Measurements from ENCODE around the gene TTYH3.
"Not testable (repeated sequence)": the region's sequence is repeated elsewhere in the genome, so short reads cannot be mapped to it uniquely, and the experiment has no call there.

TTYH3 gene, protein sequence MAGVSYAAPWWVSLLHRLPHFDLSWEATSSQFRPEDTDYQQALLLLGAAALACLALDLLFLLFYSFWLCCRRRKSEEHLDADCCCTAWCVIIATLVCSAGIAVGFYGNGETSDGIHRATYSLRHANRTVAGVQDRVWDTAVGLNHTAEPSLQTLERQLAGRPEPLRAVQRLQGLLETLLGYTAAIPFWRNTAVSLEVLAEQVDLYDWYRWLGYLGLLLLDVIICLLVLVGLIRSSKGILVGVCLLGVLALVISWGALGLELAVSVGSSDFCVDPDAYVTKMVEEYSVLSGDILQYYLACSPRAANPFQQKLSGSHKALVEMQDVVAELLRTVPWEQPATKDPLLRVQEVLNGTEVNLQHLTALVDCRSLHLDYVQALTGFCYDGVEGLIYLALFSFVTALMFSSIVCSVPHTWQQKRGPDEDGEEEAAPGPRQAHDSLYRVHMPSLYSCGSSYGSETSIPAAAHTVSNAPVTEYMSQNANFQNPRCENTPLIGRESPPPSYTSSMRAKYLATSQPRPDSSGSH

GRCh38 chr7:2631946-2632732, at the start of gene TTYH3:
TSS of gene TTYH3 (plus strand) at chr7:2631986. CDS start at chr7:2632156, 170 bp downstream.
- no peak for DNase-seq (ENCODE audit: low spot score)

DNA sequence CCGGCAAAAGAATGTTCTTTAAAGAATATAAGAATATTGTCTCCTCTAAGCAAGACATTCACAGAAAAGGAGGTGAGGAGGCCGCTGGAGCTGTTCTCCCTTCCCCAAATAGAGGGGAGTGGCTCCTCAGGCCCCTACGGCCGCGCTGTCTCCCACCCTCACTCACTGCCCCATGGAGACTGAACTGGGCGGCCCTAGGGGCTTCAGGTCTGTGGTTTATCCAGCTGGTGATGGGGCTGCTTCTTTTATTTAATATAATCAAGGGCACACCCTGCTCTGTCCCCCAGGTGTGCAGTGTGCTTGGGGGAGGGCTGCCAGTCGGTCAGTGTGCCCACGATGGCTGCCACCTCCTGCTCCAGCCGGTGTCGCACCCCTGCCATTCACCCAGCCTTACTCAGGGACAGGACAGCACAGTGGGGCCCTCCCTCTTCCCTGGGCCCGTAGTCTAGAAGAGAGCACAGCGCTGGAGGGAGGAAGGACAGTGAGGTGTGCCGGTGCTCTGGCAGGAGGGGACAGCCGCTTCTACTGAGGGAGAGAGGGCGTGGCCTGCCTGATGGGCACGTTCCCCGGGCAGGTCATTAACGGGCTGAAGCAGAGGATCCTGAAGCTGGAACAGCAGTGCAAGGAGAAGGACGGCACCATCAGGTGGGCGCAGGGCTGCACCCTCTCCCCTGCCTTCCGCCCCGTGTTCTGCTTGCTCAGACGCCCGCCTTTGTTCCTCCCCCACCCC, 49.6 kb upstream of the TTYH3 start:
- no peak for DNase-seq (ENCODE audit: low spot score)

DNA sequence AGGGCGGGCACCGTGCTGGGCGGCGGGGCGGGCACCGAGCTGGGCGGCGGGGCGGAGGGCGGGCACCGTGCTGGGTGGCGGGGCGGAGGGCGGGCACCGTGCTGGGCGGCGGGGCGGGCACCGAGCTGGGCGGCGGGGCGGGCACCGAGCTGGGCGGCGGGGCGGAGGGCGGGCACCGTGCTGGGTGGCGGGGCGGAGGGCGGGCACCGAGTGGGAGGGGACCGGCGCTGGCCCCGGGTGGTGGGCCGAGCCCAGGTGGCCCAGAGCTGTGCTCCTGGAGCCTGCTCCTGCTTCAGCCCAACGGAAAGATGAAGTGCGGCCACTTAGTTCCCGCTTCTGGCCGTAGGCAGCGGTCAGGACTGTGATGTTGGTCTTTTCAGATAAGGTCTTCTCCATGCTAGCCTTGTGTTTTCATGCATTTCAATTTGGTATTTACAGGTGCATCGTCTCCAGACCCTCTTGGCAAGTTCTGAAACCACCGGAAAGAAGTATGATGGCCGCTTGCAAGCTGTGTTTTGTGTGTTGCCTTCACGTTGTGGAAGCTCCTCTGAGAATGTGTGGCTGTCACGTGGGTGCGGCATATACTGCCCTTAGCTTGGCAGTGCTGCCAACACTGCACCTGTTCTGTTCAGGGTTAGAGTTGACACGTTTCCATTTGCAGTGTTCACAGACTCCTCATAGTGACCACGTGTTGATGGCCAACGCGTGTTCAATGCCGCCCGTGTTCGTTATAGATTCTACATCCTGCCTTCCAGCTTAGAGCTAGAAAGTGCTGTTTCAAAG, 47.8 kb upstream of the TTYH3 start:
- DNase-seq (ENCODE audit: low spot score), result no peak

GRCh38 chr7:2585446-2585845, 46.3 kb upstream of the TTYH3 start:
- no peak for DNase-seq (ENCODE audit: low spot score)

- no peak for DNase-seq (ENCODE audit: low spot score)
These were observed 45.3 kb upstream of the TTYH3 start for GRCh38 chr7:2586326-2587020.

- no peak for DNase-seq (ENCODE audit: low spot score)
These were observed 44.7 kb upstream of the TTYH3 start for GRCh38 chr7:2587134-2587533.

DNA sequence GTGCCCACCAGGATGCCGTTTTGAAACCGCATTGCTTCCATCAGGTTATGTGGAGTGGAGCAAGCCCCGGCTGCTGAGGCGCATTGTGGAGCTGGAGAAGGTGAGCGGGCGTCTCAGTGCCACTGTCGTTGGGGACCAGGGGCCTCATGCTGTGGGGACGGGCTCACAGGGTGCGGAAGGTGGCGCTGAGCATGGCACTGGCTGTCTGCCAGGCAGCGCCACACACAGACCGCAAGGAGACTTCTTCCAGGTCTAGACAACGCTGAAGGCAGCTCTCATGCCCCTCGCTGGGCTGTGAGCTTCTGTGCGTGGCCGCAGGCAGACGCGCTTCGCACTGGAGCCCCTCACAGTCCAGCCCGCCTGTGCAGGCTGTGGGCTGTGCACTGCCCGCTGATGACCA, 44.0 kb upstream of the TTYH3 start:
- no peak for DNase-seq (ENCODE audit: low spot score)

- DNase-seq (ENCODE audit: low spot score), result no peak
These were observed 42.4 kb upstream of the TTYH3 start for GRCh38 chr7:2589341-2589740.

- DNase-seq (ENCODE audit: low spot score), result not testable (repeated sequence)
These were observed 41.8 kb upstream of the TTYH3 start for GRCh38 chr7:2589941-2590340.

DNA sequence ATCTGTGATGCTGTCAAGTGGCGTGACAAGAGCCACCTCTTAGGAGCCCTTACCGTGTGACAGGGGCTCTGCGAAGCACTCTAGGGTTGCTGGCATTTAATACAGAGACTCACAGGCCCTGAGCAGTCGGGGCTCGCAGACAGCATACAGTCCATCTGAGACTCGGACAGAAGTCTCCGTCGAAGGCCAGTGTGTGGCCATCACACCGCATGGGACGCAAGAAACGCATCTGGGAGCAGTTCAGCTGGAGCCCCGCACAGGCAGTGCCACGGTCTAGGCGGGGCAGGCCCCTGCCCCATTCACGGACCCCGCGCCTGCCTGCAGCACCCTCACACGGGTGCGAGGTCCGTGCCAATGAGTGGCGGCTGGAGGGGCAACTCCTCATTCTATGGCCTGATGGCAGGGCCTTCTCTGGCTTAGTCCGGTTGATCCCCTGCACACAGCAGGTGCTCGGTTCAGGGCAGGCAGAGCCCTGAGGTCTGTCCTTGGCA, 39.4 kb upstream of the TTYH3 start:
- DNase-seq (ENCODE audit: low spot score), result no peak

DNA sequence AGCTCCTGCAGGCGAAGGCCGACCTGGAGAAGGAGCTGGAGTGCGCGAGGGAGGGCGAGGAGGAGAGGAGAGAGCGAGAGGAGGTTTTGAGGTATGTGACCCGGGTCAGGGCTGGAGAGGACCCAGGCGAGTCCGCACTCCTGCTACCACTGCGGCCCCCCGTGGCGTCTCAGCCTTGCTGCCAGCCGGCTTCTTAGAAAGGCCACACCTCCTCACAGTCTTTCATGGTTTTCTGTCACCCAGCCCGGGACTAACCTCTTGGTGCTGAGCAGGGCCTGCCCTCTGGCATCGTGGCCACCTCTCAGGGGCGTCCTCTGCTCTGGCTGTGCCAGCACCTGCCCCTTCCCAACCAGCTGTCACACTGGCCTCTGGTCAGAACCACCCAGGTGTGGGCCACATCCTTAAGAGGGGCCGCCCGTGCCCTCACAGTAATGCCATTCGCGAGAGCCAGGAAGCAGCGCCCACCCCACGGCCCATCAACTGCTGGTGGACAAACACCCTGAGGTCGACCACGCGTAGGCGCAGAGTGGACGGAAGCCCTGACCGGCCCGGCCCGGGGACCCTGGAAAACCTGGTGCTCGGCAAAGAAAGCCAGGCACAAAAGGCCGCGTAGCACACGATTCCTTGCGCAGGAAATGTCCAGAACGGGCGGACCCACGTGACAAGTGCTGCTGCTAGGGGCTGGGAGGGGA, 38.6 kb upstream of the TTYH3 start:
- DNase-seq (ENCODE audit: low spot score), result no peak

DNA sequence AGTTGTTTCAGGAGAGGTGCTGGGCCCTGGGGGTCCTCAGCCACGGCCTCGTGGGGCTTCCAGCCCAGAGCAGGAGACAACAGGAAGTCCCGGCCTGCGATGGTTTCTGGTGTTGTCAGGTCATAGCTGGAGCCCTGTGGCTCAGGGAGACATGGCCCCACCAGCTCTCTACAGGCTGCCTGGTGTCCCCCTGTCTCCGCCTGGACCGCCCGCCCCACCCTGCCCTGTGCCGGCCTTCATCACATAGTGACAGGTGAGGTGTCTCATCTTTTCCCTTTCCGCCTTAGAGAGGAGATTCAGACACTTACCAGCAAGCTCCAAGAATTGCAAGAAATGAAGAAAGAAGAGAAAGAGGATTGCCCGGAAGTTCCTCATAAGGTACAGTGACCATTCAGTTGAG, 37.2 kb upstream of the TTYH3 start:
- no peak for DNase-seq (ENCODE audit: low spot score)

DNA sequence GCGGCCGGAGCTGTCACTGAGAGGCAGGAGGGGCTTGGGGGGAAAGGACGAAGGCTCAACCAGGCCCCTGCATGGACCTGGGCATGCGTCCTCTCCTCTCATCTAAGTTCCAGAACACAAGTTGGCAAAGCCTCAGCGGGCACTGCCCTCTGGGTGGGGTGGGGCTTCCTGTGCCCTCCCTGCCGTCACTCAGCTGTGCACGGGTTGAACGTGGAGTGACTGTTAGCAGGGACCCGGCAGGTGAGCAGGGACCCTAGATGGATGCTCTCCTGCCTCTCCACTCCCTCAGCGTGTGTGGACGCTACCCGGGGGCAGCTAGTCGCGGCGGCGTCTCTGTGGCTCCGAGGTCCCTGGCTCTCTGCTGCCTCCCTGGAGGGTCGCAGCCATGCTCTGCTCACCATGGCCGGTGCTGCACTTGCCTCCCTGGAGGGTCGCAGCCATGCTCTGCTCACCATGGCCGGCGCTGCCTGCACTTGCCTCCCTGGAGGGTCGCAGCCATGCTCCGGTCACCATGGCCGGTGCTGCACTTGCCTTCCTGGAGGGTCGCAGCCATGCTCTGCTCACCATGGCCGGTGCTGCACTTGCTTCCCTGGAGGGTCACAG, 36.4 kb upstream of the TTYH3 start:
- DNase-seq (ENCODE audit: low spot score), result no peak

DNA sequence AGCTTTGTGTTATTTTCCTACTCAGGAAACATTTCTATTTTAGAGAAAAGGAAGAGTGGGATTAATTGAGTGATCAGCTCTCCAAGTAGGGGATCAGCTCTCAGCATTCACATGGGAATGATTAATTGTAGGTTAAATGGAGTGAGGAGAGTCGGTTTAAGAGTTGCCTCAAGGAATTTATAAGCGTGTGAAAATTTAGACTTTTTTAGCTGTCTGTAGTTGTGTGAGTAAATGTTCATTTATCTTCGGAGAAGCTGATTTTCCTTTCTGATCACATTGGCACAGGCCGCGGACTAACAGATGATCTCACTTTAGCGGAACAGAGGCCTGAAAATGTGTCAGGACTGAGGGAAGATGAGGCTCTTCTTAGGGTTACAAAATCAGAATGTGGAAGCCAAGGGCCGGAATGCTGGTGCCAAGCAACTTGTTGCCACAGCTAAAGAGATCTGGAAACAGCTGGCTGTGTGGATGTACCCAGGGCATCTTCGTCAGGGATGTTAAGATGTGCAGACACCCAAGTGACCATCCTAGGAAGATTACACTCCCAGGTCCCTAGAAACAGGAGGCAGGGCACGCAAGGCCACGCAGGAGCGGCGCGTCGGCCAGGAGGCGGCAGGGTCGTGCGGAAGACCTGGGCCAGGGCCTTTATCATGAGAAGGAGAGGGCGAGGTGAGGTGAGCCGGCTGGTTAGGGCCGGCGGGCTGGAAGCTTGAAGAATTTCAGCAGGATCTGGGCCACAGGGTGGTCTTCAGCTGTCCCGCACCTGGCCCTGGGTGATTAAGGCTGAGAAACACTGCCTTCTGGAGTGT, 35.1 kb upstream of the TTYH3 start:
- DNase-seq (ENCODE audit: low spot score), result no peak

- DNase-seq (ENCODE audit: low spot score), result no peak
These were observed 34.5 kb upstream of the TTYH3 start for GRCh38 chr7:2597273-2597640.

DNA sequence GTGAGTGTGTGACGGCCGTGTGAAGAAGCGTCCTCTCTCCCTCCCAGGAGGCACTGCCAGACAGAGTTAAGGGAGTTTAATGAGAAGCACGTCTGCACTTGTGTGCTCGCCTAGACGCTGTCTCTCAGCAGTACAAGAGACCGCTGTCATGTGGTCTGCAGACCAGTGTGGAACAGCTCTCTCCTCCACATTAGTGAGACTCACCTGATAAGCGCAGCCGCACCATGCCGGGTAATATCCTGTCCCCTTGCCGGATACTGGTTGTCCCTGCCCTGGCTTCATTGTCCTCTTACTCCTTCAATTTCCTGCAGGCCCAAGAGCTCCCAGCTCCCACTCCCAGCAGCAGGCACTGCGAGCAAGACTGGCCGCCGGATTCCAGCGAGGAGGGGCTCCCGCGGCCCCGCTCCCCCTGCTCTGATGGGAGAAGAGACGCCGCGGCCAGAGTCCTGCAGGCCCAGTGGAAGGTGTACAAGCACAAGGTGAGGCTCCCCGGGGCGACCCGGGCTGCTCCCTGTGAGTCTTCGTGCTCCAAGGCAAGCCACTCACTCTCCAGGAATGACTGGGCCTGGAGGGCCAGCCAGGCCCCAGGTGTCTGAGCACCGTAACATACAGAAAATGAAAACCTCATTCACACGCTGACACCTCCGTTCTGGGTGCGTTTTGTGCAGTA, 33.5 kb upstream of the TTYH3 start:
- DNase-seq (ENCODE audit: low spot score), result no peak

DNA sequence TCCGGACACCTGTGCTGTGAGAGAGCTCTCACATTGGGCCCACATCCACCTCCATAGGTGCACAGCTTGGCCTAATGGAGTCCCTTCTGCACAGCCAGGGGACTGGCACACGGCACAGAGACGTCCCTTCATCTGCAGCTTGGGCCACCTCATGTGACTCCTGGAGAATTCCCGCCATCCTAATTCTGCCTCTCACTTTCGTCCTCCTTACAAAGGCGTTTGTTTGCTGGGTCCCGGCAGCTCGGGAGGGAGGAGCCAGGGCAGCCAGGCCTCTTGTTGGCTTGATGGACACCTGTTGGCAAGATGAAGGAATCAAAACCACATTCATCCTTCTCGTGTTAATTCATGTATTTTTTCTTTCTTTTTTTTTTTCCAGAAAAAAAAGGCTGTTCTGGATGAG, 30.7 kb upstream of the TTYH3 start:
- DNase-seq (ENCODE audit: low spot score), result no peak

DNA sequence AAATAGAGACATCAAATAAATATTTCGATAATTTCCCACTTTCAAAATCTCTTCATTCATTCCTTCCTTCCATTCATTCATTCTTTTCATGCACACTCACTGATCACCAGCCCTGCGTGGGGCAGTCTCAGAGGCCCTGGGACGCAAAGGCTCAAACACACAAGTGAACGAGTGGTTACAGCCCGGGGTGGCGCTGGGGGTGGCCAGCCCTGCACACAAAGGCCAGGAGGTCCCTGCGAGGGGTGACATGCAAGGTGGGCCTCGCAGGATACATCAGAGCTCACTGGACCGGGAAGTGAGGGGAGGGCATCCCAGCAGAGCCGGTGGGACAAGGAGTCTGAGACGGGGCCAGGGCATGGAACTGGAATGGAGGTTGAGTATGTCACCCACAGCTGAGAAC, 29.9 kb upstream of the TTYH3 start:
- DNase-seq (ENCODE audit: low spot score), result no peak

Measured in left forelimb (tissue), 1 donor.